Ascending aorta (tissue), 2 donors: ENCODE measurements around the gene CSNK1A1. TPM values are rescaled to one million over a fixed set of nuclear protein-coding genes. Genes with fewer than 3 reads are reported as not detected.
A peak's percentile ranks its signal among the peaks of the same experiment; 100 is the strongest.
"Not testable (repeated sequence)": the region's sequence is repeated elsewhere in the genome, so short reads cannot be mapped to it uniquely, and the experiment has no call there.

Experiments used
- DNase-seq, 2 donors: peaks; one replicate each; pipeline ENCODE4 v3.0.0-alpha.2; 2019; ENCODE audit warnings: low spot score in 2 of 2
- H3K27ac ChIP-seq, 2 donors: fragments of 200-600 bp; sonication (generic); one replicate each; pipeline ENCODE4 v1.5.1; 2016 to 2017; ENCODE audit warnings: mild to moderate bottlenecking in 1 of 2
- H3K27me3 ChIP-seq: fragments of 200-600 bp; sonication (generic); one replicate; pipeline ENCODE4 v1.5.1; 2017
- H3K36me3 ChIP-seq, 2 donors: fragments of 200-600 bp; sonication (generic); one replicate each; pipeline ENCODE4 v1.5.1; 2016
- H3K4me1 ChIP-seq, 2 donors: fragments of 200-600 bp; sonication (generic); one replicate each; pipeline ENCODE4 v1.5.1; 2016 to 2017; ENCODE audit warnings: mild to moderate bottlenecking in 1 of 2
- H3K4me3 ChIP-seq, 2 donors: fragments of 200-600 bp; sonication (generic); one replicate each; pipeline ENCODE4 v1.5.1; 2016 to 2017; ENCODE audit warnings: mild to moderate bottlenecking in 1 of 2
- H3K9me3 ChIP-seq, 2 donors: fragments of 200-600 bp; sonication (generic); one replicate each; pipeline ENCODE4 v1.5.1; 2016
- intact Hi-C: fragments of 100-400 bp; cut with DNase I; formaldehyde crosslinking; loops from one replicate; pipeline ENCODE4 v1.15.1; 2023
- total RNA-seq: library from RNA; depleted of rRNA; stranded (reverse); fragments of >200 nt; gene quantifications from one replicate; pipeline ENCODE4 v1.1.0, GENCODE V29; 2016
- TF ChIP-seq, protein P1 (sequence below), 3 experiments: fragments of 200-600 bp in 2 of 3; fragments of 450-650 bp in 1 of 3; sonication (generic) in 2 of 3; IDR thresholded peaks; one replicate each; pipeline ENCODE4 v1.5.1; 2016 to 2019; ENCODE audit warnings: antibody characterized with exemption in 3 of 3, mild to moderate bottlenecking in 1 of 3, moderate library complexity in 1 of 3

The CSNK1A1 gene
- total RNA-seq, 1 donor from 2014 or later = 219 TPM

DNA sequence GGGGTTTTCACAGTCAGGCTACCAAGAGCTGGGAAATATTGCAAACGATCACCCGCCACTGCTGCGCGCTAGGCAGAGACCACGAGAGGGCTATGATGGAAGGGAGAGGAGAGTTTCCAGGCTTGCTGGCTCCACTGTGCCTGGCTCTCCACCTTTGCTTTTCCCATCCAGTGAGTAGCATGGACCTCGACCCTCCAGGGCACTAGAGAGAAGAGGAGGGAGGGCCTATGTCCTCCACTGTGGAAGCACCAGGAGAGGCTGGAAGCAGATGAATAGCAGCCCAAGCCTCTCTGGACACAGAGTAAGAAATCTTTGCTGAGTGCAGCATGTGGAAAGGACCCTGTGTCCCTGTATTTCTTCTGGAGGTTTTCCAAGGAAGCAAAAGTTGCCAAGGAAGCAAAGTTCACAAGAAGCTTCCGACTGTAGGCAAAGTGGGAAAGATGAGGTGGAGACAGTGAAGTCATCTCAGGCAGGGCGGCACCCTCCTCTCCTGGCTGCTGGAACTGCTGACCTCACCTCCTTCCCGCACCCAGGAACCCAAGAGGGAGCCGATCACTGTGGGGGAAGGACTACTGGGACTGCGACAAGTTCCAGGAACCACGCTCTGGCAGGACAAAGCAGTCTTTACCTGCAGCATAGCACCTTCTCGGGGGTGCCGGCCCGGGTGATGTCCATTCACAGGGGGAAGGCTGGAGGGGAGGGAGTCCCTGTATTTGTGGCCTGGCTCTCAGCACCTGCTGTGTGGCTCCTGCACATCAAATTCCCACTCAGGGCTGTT is 79.6 kb downstream of the CSNK1A1 start:
- no peak for DNase-seq
- intact Hi-C loops = no loop called here
- peak overlapping the region; percentile 2 to 6 for H3K27ac ChIP-seq
- H3K4me1 ChIP-seq = peaks cover 0 to 9% of the 10 kb centered on the region in 2 donors
- H3K36me3 ChIP-seq = no peaks in the 10 kb centered on the region
- no peak overlapping the region for H3K4me3 ChIP-seq
- H3K9me3 ChIP-seq = no peaks in the 10 kb centered on the region
- no peaks in the 10 kb centered on the region for H3K27me3 ChIP-seq
- TF ChIP-seq, protein P1, sequence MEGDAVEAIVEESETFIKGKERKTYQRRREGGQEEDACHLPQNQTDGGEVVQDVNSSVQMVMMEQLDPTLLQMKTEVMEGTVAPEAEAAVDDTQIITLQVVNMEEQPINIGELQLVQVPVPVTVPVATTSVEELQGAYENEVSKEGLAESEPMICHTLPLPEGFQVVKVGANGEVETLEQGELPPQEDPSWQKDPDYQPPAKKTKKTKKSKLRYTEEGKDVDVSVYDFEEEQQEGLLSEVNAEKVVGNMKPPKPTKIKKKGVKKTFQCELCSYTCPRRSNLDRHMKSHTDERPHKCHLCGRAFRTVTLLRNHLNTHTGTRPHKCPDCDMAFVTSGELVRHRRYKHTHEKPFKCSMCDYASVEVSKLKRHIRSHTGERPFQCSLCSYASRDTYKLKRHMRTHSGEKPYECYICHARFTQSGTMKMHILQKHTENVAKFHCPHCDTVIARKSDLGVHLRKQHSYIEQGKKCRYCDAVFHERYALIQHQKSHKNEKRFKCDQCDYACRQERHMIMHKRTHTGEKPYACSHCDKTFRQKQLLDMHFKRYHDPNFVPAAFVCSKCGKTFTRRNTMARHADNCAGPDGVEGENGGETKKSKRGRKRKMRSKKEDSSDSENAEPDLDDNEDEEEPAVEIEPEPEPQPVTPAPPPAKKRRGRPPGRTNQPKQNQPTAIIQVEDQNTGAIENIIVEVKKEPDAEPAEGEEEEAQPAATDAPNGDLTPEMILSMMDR (IDR thresholded peaks at IDR 0.05) = no peak

DNA sequence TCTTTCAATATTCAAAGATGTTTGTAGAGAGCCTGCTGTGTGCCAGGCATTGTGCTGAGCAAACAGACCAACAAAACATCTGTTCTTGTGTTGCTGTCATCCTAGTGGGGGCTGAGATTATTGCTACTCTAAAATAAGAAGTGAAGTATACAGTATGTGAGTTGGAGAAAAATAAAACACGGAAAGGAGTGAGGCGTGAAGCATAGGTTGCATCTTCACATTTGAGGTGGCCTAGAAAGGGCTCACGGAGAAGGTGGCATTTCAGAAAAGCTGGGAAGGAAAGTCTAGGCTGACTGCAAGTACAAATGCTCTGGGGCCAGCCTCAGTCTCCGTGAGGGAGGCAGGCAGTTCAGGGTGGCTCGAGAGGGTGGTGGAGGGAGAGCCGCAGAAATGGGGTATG is 80.3 kb downstream of the CSNK1A1 start:
- TF ChIP-seq, protein P1 (IDR thresholded peaks at IDR 0.05) = no peak
- Histone ChIP-seq H3K4me1 (peaks cover 0 to 9% of the 10 kb centered on the region in 2 donors), H3K4me3 (no peak overlapping the region), H3K36me3 (no peaks in the 10 kb centered on the region), H3K27me3 (no peaks in the 10 kb centered on the region), H3K27ac (no peak overlapping the region), H3K9me3 (no peaks in the 10 kb centered on the region)
- no peak for DNase-seq
- intact Hi-C loops = no loop called here

DNA sequence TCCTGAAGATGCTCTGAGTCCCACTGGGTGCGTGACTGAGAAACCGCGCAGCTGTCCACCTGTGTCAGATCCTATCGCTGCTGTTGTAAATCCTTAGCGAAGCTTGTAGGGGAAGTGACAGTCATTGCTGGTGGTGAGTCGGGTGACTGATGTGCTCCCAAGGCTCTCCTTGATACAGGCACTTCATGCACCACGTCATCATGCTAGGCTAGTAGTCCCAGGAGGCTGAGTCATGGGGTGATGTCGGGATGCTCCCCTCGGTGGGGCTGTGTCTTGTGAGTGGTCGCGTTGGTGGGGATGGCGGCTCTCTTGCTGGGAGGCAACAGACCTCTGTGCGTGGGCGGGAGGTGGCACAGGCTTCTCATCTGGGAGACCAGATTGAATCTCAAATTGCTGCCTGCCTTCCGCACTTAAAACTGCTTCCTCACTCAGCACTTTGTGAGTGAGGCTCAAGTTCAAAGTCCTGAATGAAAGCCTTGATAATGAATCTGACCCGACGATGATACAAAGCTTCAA is 84.7 kb downstream of the CSNK1A1 start:
- intact Hi-C loops = no loop called here
- no peaks in the 10 kb centered on the region for H3K36me3 ChIP-seq
- H3K9me3 ChIP-seq = no peaks in the 10 kb centered on the region
- H3K4me1 ChIP-seq = peaks cover 4 to 15% of the 10 kb centered on the region in 2 donors
- H3K27me3 ChIP-seq = no peaks in the 10 kb centered on the region
- TF ChIP-seq, protein P1 (IDR thresholded peaks at IDR 0.05) = no peak
- no peak overlapping the region for H3K27ac ChIP-seq
- DNase-seq = no peak
- H3K4me3 ChIP-seq = no peak overlapping the region

DNA sequence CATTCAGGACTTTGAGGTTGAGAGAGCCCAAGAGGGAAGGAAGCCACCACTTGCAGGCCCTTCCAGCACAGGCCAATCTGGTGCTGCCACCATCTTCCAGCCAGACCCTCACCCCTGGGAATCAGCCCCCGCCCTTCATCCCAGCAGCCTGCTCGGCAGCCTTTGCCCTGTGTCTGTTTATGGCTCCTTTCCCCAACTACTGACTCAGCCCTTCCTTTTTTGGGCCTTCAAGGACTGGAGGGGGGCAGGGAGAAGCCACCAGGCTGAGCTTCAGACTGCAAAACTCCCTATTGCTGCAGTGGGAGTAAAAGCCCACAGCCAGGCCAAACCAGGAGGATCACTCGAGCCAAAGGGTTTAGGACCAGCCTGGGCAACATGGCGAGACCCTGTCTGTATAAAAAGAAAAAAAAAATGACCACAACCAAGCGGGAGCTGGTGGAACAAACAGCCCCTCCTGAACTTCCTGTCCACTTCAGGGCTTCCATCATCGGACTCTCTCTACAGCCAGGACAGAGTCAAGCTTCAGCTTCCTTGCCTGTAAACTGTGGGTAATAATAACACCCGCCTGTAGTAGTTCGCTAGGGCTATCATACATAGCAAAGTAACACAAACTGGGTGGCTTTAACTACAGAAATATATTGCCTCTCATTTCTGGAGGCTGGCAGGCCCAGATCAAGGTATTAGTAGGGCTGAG is 86.3 kb downstream of the CSNK1A1 start:
- intact Hi-C loops = no loop called here
- TF ChIP-seq, protein P1 (IDR thresholded peaks at IDR 0.05) = no peak
- Histone ChIP-seq H3K4me3 (no peak overlapping the region), H3K36me3 (no peaks in the 10 kb centered on the region), H3K27ac (peak overlapping the region; percentile 68 to 78), H3K27me3 (no peaks in the 10 kb centered on the region), H3K4me1 (peaks cover 4 to 13% of the 10 kb centered on the region in 2 donors), H3K9me3 (no peaks in the 10 kb centered on the region)
- peak in 1 of 2 donors; percentile 80 for DNase-seq

DNA sequence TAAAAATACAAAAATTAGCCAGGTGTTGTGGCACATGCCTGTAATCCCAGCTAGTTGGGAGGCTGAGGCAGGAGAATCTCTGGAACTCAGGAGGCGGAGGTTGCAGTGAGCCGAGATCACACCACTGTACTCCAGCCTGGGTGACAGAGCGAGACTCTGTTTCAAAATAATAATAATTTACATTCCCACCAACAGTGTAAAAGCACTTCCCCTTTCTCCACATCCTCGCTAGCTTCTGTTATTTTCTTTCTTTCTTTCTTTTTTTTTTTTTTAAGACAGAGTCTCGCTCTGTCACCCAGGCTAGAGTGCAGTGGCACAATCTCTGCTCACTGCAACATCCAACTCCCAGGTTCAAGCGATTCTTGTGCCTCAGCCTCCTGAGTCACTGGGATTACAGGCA is 89.3 kb downstream of the CSNK1A1 start:
- H3K27me3 ChIP-seq, H3K27ac ChIP-seq, H3K9me3 ChIP-seq, intact Hi-C loops, H3K4me3 ChIP-seq, DNase-seq, H3K36me3 ChIP-seq: not testable (repeated sequence)
- H3K4me1 ChIP-seq = peaks cover 4 to 17% of the 10 kb centered on the region in 2 donors

DNA sequence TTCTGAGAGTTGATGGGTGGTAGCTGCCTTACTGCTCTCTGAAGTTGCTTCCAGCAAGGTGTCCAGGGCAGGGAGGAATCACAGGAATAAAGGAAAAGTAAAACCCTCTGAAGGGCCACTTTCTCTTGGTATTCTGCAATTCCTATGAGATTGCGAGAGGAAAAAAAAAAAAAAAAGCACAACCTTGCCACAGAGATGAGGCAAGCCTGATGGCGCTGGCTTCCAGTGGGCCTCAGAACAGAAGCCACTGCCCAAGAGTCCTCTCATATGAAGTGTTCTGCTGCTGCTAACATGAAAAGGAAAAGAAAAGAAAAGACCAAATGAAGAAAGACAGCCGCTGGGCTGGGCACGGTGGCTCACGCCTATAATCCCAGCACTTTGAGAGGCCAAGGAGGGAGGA is 91.3 kb downstream of the CSNK1A1 start:
- intact Hi-C loops = no loop called here
- Histone ChIP-seq H3K27me3 (no peaks in the 10 kb centered on the region), H3K4me3 (no peak overlapping the region), H3K36me3 (no peaks in the 10 kb centered on the region), H3K9me3 (no peaks in the 10 kb centered on the region), H3K27ac (no peak overlapping the region), H3K4me1 (peaks cover 0 to 23% of the 10 kb centered on the region in 2 donors)
- no peak for DNase-seq
- TF ChIP-seq, protein P1 (IDR thresholded peaks at IDR 0.05) = no peak
